SH-SY5Y (cell line): ENCODE data around the gene ACVR1B.

ENCODE experiments used
- GATA2 ChIP-seq: IDR thresholded peaks from 2 replicates; pipeline ENCODE4 v1.6.1; 2011; ENCODE audit warnings: mild to moderate bottlenecking, low read depth, low read length
- GATA3 ChIP-seq: IDR thresholded peaks from 2 replicates; pipeline ENCODE4 v1.6.1; 2011; ENCODE audit warnings: low read depth, mild to moderate bottlenecking, low read length, moderate library complexity

DNA sequence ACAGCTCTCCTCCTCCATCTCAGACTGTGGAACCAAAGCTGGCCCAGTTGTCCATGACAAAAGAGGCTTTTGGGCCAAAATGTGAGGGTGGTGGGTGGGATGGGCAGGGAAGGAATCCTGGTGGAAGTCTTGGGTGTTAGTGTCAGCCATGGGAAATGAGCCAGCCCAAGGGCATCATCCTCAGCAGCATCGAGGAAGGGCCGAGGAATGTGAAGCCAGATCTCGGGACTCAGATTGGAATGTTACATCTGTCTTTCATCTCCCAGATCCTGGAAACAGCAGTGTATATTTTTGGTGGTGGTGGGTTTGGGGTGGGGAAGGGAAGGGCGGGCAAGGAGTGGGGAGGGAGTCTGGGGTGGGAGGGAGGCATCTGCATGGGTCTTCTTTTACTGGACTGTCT is 43.5 kb downstream of the ACVR1B start:
- no peak for TF ChIP-seq GATA2
- TF ChIP-seq GATA3: no peak
